Measurements from ENCODE around the gene TMPRSS4. TPM values are rescaled to one million over a fixed set of nuclear protein-coding genes. Genes with fewer than 3 reads are reported as not detected.

The TMPRSS4 gene
- total RNA-seq, 4 donors from 2014 or later: not detected

DNA sequence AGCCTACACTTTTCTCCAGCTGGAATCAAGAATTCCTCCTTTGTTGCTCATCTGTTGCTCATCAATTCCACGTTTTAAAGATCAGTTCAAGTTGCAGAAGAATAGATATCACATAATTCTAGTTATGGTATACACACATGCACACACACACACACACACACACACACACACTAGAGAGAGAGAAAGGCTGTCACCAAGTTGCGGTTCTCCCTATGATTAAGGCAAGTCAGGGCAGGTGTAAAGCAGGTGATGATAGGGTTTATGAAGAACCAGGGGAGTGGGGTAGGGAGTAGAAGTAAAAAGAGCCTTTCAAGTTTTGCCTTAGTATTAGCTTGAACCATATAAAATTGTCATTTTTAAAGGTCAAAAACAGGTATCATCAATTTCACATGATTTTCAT lies 31.7 kb upstream of the TMPRSS4 start:
- no peak for TF ChIP-seq POLR2A (IDR thresholded peaks at IDR 0.05)
- no peak for TF ChIP-seq EP300 (IDR thresholded peaks at IDR 0.05)
- TF ChIP-seq, protein P1, sequence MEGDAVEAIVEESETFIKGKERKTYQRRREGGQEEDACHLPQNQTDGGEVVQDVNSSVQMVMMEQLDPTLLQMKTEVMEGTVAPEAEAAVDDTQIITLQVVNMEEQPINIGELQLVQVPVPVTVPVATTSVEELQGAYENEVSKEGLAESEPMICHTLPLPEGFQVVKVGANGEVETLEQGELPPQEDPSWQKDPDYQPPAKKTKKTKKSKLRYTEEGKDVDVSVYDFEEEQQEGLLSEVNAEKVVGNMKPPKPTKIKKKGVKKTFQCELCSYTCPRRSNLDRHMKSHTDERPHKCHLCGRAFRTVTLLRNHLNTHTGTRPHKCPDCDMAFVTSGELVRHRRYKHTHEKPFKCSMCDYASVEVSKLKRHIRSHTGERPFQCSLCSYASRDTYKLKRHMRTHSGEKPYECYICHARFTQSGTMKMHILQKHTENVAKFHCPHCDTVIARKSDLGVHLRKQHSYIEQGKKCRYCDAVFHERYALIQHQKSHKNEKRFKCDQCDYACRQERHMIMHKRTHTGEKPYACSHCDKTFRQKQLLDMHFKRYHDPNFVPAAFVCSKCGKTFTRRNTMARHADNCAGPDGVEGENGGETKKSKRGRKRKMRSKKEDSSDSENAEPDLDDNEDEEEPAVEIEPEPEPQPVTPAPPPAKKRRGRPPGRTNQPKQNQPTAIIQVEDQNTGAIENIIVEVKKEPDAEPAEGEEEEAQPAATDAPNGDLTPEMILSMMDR (IDR thresholded peaks at IDR 0.05): no peak
- Histone ChIP-seq H3K27me3 (no peaks in the 10 kb centered on the region), H3K27ac (no peak overlapping the region), H3K4me1 (no peaks in the 10 kb centered on the region), H3K36me3 (no peaks in the 10 kb centered on the region), H3K9me3 (no peaks in the 10 kb centered on the region), H3K4me3 (no peak overlapping the region)
- WGBS, 2 donors: 55 to 61% methylated on average over 2 of the region's 2 CpGs
- DNase-seq (ENCODE audit: low spot score in 2 of 2): no peak

DNA sequence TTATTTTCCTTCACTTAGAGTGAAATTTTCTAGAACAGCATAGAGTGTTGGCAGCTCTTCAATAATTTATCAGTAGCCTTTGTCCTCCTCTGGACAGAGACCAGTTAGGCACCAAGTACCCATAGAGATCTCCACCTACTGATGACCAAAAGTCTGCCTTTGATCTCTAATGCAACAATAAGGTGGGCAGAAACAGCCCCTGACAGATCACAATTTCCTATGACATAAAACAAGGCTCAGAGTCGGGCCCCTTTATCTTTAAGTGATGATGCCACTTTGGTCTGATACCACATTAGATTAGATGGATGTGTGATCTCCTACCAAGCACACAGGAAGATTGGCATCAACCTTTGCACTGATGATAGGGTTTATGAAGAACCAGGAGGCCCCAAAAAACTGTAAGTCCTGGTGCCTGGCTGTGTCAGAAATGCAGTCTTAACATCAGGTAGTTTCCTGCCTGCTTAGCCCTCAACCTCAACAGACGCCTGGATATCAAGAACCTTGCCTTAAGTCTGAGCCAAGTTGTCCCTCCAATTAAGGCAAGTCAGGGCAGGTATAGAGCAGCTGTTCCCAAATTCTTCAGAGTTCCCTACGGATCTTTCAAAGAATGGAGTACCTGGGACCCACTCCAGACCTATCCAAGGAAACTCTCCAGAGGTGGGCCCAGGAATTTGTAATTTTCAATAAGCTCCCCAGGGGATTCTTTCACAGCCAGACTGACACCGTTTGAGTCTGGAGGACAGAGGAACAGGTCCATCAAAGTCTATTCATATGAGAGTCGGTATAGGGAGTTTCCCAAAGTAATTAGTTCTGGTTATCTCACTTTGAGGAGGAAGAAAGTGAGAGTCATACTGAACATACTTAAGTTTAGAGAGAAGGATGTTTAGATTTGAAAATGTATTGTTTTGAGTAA lies 30.6 kb upstream of the TMPRSS4 start:
- H3K4me1 ChIP-seq: no peaks in the 10 kb centered on the region
- no peaks in the 10 kb centered on the region for H3K36me3 ChIP-seq
- no peak overlapping the region for H3K27ac ChIP-seq
- DNase-seq (ENCODE audit: low spot score in 2 of 2): no peak
- no peaks in the 10 kb centered on the region for H3K9me3 ChIP-seq
- no peaks in the 10 kb centered on the region for H3K27me3 ChIP-seq
- 71 to 73% methylated on average over 5 of the region's 5 CpGs for WGBS, 2 donors
- H3K4me3 ChIP-seq: no peak overlapping the region
- TF ChIP-seq EP300 (IDR thresholded peaks at IDR 0.05) (no peak), POLR2A (IDR thresholded peaks at IDR 0.05) (no peak)
- TF ChIP-seq, protein P1 (IDR thresholded peaks at IDR 0.05): no peak

- no peaks in the 10 kb centered on the region for H3K36me3 ChIP-seq
- no peaks in the 10 kb centered on the region for H3K9me3 ChIP-seq
- H3K4me1 ChIP-seq: peaks cover 0 to 4% (median 0%) of the 10 kb centered on the region in 4 donors
- 65 to 73% methylated on average over 8 of the region's 8 CpGs for WGBS, 2 donors
- TF ChIP-seq EP300 (IDR thresholded peaks at IDR 0.05) (no peak), POLR2A (IDR thresholded peaks at IDR 0.05) (no peak)
- TF ChIP-seq, protein P1 (IDR thresholded peaks at IDR 0.05): no peak
- H3K27me3 ChIP-seq: no peaks in the 10 kb centered on the region
- no peak overlapping the region for H3K4me3 ChIP-seq
- no peak for DNase-seq (ENCODE audit: low spot score in 2 of 2)
- H3K27ac ChIP-seq: no peak overlapping the region
These were observed 29.7 kb upstream of the TMPRSS4 start for GRCh38 chr11:118046964-118047700.

DNA sequence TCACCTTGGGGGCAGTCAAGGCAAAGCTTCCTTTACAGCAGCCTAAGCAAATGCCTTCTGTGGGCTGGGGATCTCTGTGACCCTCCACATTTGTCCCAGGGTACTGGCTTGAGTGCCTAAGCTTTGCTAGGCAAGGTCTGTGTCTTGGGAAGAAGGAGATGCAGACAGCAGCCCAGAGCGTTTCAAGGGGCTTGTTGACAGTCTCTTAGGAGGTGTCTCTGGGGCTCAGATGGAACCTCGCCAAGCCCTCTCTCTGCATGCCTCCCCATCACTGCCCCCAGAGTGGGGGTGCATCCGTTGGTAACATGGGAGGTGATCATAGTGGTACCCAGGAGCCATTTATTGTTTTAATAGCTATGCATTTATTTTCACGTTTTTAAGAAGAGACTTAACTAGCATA lies 29.1 kb upstream of the TMPRSS4 start:
- Histone ChIP-seq H3K27me3 (no peaks in the 10 kb centered on the region), H3K36me3 (no peaks in the 10 kb centered on the region), H3K9me3 (no peaks in the 10 kb centered on the region), H3K4me1 (peaks cover 0 to 4% (median 0%) of the 10 kb centered on the region in 4 donors), H3K4me3 (no peak overlapping the region), H3K27ac (no peak overlapping the region)
- TF ChIP-seq EP300 (IDR thresholded peaks at IDR 0.05): no peak
- 70 to 84% methylated on average over 4 of the region's 4 CpGs for WGBS, 2 donors
- DNase-seq (ENCODE audit: low spot score in 2 of 2): no peak

- no peak overlapping the region for H3K27ac ChIP-seq
- no peak overlapping the region for H3K4me3 ChIP-seq
- TF ChIP-seq, protein P1 (IDR thresholded peaks at IDR 0.05): no peak
- TF ChIP-seq POLR2A (IDR thresholded peaks at IDR 0.05) (no peak), EP300 (IDR thresholded peaks at IDR 0.05) (no peak)
- 59 to 65% methylated on average over 11 of the region's 11 CpGs for WGBS, 2 donors
- H3K4me1 ChIP-seq: peaks cover 0 to 4% (median 0%) of the 10 kb centered on the region in 4 donors
- no peaks in the 10 kb centered on the region for H3K36me3 ChIP-seq
- DNase-seq (ENCODE audit: low spot score in 2 of 2): no peak
- no peaks in the 10 kb centered on the region for H3K27me3 ChIP-seq
- no peaks in the 10 kb centered on the region for H3K9me3 ChIP-seq
These were observed 28.2 kb upstream of the TMPRSS4 start for GRCh38 chr11:118048472-118049370.
